ENCODE data around the gene ATOSA.

- TF ChIP-seq CTCF (IDR thresholded peaks at IDR 0.05) (no peak), POLR2A (IDR thresholded peaks at IDR 0.05) (no peak)
These were observed 38.3 kb upstream of the ATOSA start for GRCh38 chr15:52717481-52717880.

Measured in stomach (tissue), 4 donors.